Activated B cell treated with CpG ODN at 0.5 μM for 24 hours (primary cell): ENCODE data around the gene NYNRIN. TPM values are rescaled to one million over a fixed set of nuclear protein-coding genes. Genes with fewer than 3 reads are reported as not detected.

ENCODE experiments used
- ATAC-seq: fragments of 200-7000 bp; cut with Tn5 transposase; one replicate; pipeline ENCODE4 v1.10.0; 2021; ENCODE audit warnings: low read depth, mild to moderate bottlenecking, moderate library complexity
- CTCF ChIA-PET: fragments of 350-600 bp; sonication (Branson Sonifier 250); formaldehyde crosslinking; loops from one replicate; lab custom pipeline; 2021; ENCODE audit warnings: antibody characterized with exemption; lab: Charles Lee
- POLR2A ChIA-PET: fragments of 350-600 bp; sonication (Branson Sonifier 250); formaldehyde crosslinking; loops from one replicate; lab custom pipeline; 2021; ENCODE audit warnings: antibody characterized with exemption; lab: Charles Lee
- DNase-seq: peaks from one replicate; pipeline ENCODE4 v3.0.0; 2022
- H3K27ac Mint-ChIP-seq: one replicate; pipeline ENCODE4 v1.8.0; 2020; ENCODE audit warnings: mixed read lengths
- H3K27me3 Mint-ChIP-seq: one replicate; pipeline ENCODE4 v1.8.0; 2021; ENCODE audit warnings: mixed read lengths
- H3K36me3 Mint-ChIP-seq: one replicate; pipeline ENCODE4 v1.8.0; 2021; ENCODE audit warnings: low read depth, mixed read lengths
- H3K4me1 Mint-ChIP-seq: one replicate; pipeline ENCODE4 v1.8.0; 2021; ENCODE audit warnings: mixed read lengths
- H3K4me3 Mint-ChIP-seq: one replicate; pipeline ENCODE4 v1.8.0; 2020; ENCODE audit warnings: mild to moderate bottlenecking, mixed read lengths
- H3K9me3 Mint-ChIP-seq: one replicate; pipeline ENCODE4 v1.8.0; 2020; ENCODE audit warnings: mixed read lengths
- CTCF ChIP-seq: fragments of 200-600 bp; IDR thresholded peaks from one replicate; pipeline ENCODE4 v1.8.0; 2022; ENCODE audit warnings: antibody characterized with exemption, mild to moderate bottlenecking
- intact Hi-C: fragments of 100-400 bp; cut with micrococcal nuclease; formaldehyde crosslinking; loops from one replicate; pipeline ENCODE4 v1.15.1; 2024
- total RNA-seq: library from RNA; stranded (reverse); gene quantifications from 2 replicates; pipeline ENCODE4 v1.2.3, GENCODE V29; 2022

Gene NYNRIN
- total RNA-seq, 1 donor from 2014 or later = 0.04 TPM

- ATAC-seq (peak; percentile 41), DNase-seq (peak; percentile 73)
- Mint-ChIP-seq H3K27me3 (no peaks in the 10 kb centered on the region), H3K27ac (peak overlapping the region; percentile 97), H3K36me3 (peaks cover 56% of the 10 kb centered on the region), H3K4me3 (peak overlapping the region; percentile 93), H3K9me3 (no peaks in the 10 kb centered on the region), H3K4me1 (peaks cover 53% of the 10 kb centered on the region)
- peak; percentile 49 for TF ChIP-seq CTCF
- intact Hi-C loops = loop anchor here (1.0 to 5.0 kb wide), 20 partner anchors 11 to 1129 kb away; partner anchors contain the start of genes CHMP4A, DCAF11, DHRS1 and GMPR2
- CTCF ChIA-PET = interaction anchor here (0.6 to 9.3 kb wide), 37 partner anchors 9 to 344 kb away, joined by 3 to 353 read pairs (median 5); partner anchors contain the start of genes ADCY4, CHMP4A, CIDEB and LTB4R
- POLR2A ChIA-PET = interaction anchor here (0.6 to 5.6 kb wide), 33 partner anchors 10 to 1112 kb away, joined by 3 to 257 read pairs (median 8); partner anchors contain the start of genes ADCY4, CHMP4A, CIDEB and DCAF11
Measured at GRCh38 chr14:24431569-24432258, 32.9 kb downstream of the NYNRIN start.

GRCh38 chr14:24432259-24433131 is 33.7 kb downstream of the NYNRIN start:
- ATAC-seq (no peak), DNase-seq (no peak)
- intact Hi-C loops = loop anchor here (5.0 kb wide), 3 partner anchors 35 to 1130 kb away; partner anchors contain the start of genes NYNRIN, PPP1R3E and TM9SF1
- CTCF ChIA-PET = interaction anchor here (0.9 to 9.3 kb wide), 26 partner anchors 9 to 342 kb away, joined by 3 to 353 read pairs (median 6); partner anchors contain the start of genes ADCY4, CIDEB, LTB4R and MDP1
- peaks cover 63% of the 10 kb centered on the region for H3K36me3 Mint-ChIP-seq
- H3K27ac Mint-ChIP-seq = no peak overlapping the region
- H3K9me3 Mint-ChIP-seq = no peaks in the 10 kb centered on the region
- H3K4me1 Mint-ChIP-seq = peaks cover 60% of the 10 kb centered on the region
- no peak overlapping the region for H3K4me3 Mint-ChIP-seq
- H3K27me3 Mint-ChIP-seq = no peaks in the 10 kb centered on the region
- POLR2A ChIA-PET = interaction anchor here (0.9 to 5.6 kb wide), 18 partner anchors 9 to 339 kb away, joined by 3 to 257 read pairs (median 18); partner anchors contain the start of genes ADCY4, CHMP4A, CIDEB and DCAF11
- TF ChIP-seq CTCF = no peak

- no peak overlapping the region for H3K27ac Mint-ChIP-seq
- H3K9me3 Mint-ChIP-seq = no peaks in the 10 kb centered on the region
- H3K36me3 Mint-ChIP-seq = peaks cover 78% of the 10 kb centered on the region
- no peak for TF ChIP-seq CTCF
- DNase-seq = no peak
- H3K4me3 Mint-ChIP-seq = no peak overlapping the region
- ATAC-seq = no peak
- peaks cover 69% of the 10 kb centered on the region for H3K4me1 Mint-ChIP-seq
- POLR2A ChIA-PET = interaction anchor here (0.6 to 4.2 kb wide), 3 partner anchors 101 to 298 kb away, joined by 3 to 44 read pairs (median 5); partner anchors contain the start of gene PSME1
- intact Hi-C loops = loop anchor here (5.0 kb wide), 3 partner anchors 37 to 1132 kb away; partner anchors contain the start of genes NYNRIN, PPP1R3E and TM9SF1
- CTCF ChIA-PET = interaction anchor here (4.2 to 9.3 kb wide), 2 partner anchors 68 to 103 kb away, joined by 44 to 353 read pairs; partner anchors contain the start of gene ADCY4
- no peaks in the 10 kb centered on the region for H3K27me3 Mint-ChIP-seq
Measured at GRCh38 chr14:24434036-24434435, 35.2 kb downstream of the NYNRIN start.

- ATAC-seq (no peak), DNase-seq (no peak)
- Mint-ChIP-seq H3K27ac (no peak overlapping the region), H3K4me1 (peaks cover 69% of the 10 kb centered on the region), H3K27me3 (no peaks in the 10 kb centered on the region), H3K4me3 (no peak overlapping the region), H3K9me3 (no peaks in the 10 kb centered on the region), H3K36me3 (peaks cover 85% of the 10 kb centered on the region)
- ChIA-PET CTCF (interaction anchor here (0.5 to 9.3 kb wide), 3 partner anchors 19 to 104 kb away, joined by 3 to 353 read pairs (median 44); partner anchors contain the start of gene ADCY4), POLR2A (interaction anchor here (0.6 to 4.2 kb wide), 3 partner anchors 102 to 298 kb away, joined by 3 to 44 read pairs (median 5); partner anchors contain the start of gene PSME1)
- intact Hi-C loops = loop anchor here (5.0 kb wide), 3 partner anchors 37 to 1132 kb away; partner anchors contain the start of genes NYNRIN, PPP1R3E and TM9SF1
- no peak for TF ChIP-seq CTCF
Measured at GRCh38 chr14:24434676-24435075, 35.9 kb downstream of the NYNRIN start.
